ACHN (cell line): ENCODE measurements around the gene TEX14.

ENCODE experiments used
- DNase-seq: peaks from one replicate; pipeline ENCODE4 v3.0.0-alpha.2; 2015
- in situ Hi-C: cut with HindIII; loops from 2 replicates; pipeline ENCODE4 v1.10.0; 2017; ENCODE audit warnings: low sequenced_read_pairs, low pct_ligation_motif_present, low pct_unique_long_range_greater_than_20kb

Gene TEX14

DNA sequence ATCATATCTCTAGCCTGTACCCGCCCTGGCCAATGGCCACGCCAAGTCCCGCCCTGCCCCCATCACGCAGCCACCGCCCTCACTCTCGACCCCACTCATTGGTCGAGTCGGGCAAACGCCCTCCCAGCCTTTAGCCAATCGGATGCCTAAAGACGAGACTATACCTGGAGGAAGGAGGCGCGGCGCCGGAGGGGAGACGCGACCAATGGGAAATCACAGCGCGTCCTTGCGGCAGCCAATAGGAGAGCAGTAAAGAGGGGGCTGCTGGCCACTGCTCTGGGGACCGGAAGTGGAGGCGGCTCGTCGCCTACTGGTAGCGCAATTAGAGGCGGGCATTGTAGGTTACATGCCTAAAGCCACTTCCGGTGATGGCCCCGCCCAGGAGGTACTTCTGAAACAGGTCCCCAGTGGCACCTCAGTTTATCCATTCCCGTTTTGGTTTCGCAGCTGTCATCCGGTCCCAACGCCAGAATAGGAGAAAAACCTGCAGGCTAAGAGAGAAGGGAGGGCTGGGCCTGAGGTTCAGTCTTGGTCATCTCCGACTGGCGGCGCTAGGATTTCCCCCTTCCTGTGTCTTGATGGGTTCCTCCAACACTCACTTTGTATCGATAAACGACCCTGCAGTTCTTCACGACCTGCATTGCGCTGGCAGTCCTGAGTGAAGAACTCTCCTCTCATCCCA is 173.8 kb downstream of the TEX14 start:
- in situ Hi-C loops, result no loop called here

DNA sequence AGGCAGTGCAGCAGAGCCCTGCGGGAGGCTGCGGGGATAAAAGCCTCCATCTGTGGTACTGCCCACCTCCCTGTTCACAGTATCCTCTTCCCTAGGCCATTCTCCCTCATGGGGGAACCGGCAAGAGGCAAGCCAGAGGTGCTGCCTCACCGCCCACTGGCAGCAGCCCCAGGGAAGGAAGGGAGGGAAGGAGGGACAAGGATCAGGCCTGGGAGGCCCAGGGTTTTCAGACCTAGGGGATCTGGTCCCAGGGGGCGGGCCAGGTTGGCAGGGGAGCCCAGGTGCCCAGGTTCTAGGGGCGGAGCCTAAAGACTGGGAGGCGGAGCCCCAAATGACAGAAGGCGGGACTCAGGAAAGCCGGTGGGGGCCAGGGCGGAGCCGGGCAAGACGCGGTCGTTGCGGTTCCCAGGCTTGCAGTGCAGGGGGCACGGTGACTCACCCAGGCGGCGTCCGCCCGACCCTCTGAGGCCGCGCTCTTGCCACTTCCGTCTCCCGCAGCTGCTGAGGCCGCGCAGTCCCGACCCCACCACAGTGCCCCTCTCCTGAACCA is 174.4 kb downstream of the TEX14 start:
- DNase-seq, result no peak
- in situ Hi-C loops, result no loop called here

More for the DNA sequence above, 173.8 kb downstream of the TEX14 start:
- peak; percentile 100 for DNase-seq

DNA sequence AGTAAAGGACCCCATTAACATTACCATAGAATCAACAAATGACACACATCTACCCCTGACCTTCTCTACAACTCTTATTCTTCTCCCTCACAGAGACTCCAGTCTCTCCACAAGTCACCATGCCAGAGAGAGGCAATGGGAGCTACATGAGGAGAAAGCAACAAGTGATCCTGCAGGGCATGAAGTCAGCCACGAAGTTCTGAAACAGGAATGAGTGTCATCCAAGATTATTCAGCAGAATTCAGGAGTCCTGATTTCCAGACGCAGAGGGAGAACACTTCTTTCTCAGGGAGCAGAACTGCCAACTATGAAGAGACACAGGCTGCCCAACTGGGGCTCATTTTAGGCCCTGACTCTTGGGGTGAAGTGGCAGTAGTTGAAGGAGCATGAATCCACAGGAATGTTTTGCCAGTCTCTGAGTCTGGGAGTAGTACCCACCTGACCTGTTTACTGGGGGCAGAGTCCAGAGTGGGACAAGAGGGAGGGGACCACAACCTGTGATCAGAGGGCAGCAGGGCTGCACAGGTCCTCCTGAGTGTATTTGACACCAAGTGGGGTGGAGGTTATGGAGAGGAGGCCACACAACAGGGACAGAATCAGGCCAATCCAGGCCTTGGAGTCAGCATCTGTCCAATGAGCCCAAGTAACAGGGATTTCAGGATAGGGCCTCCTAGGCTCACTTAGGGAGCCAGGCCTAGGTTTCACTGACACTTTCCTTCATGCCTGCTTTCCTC is 175.0 kb downstream of the TEX14 start:
- in situ Hi-C loops, result no loop called here
- no peak for DNase-seq

DNA sequence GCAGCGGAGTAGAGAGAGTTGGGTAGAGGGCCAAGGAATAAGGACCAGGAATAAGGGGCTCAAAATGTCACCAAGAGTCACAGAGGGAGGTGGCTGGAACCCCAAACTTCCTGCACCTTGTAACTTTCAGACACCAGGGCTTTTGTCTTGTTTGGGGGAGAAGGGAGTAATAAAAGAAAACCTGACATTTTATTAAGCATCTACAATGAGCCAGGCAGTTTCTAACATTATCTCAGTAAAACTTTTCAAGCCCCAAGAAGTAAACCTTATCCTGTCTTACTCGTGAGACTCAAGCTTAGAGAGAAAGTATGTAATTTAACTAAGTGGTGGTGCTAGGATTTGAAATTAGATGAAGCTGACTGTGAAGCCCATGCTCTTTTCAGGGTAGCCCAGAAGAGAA is 176.6 kb downstream of the TEX14 start:
- in situ Hi-C loops, result no loop called here
- no peak for DNase-seq

DNA sequence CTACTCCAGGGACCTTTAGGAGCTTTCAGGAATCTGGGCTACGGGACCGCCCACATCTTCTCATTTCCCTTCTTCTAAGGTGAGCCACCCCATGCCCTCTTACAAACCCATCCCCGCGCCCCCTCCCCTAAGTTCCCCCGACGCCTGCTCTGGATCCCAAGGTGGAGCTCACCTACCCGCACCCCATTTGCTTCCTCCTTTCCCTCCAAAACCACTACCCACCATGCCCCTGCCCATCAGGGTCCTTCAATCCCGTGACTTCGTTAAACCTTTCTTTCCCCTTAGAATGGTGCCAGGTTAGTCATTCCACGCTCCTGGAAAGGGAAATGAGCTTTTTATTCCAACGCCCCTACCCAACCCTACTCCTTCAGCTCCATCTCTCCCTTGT is 177.1 kb downstream of the TEX14 start:
- in situ Hi-C loops, result no loop called here
- no peak for DNase-seq

DNA sequence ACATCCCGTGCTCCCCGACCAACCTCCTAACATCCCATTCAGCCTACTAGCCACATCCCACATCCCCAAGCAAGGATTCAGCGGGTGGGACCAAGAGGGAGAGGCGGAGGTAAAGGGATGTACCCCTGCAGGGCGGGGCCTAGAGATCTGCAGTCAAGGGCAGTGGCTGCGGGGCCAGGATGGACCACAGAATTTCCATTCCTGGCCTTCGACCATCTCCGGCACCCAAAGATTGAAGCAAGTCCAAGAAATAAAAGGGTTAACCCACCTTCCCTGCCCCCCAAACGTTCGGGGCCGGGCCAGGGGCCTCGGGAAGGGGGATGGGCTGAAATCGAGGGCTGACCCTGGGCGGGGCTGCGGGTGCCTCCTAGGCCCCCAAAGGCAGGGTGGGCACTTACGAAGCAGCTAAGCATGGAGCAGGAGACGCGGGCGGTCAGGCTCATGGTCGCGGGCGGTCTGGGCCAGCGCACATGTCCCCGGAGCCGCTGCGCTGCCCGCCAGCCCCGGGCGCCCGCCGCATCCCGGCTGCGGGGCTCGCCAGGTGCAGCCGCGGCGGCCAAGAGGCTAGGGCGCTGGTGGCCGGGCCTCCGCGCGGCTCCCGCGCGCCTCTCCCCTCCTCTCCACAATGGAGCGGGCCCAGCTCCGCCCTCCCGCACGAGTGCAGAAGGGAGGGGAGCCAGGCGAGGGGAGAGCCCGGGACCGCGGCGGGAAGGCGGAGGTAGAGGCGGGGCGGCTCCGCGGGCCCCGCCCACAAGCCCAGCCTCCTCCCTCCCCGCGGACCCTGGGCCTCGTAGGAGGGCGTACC is 177.7 kb downstream of the TEX14 start, which contains the start of gene MTMR4:
TSS of gene MTMR4 (minus strand) at position 674 of the 805 bp plus-strand sequence. CDS start at position 443, 231 bp downstream.
- peak; percentile 88 for DNase-seq
- in situ Hi-C loops, result no loop called here

DNA sequence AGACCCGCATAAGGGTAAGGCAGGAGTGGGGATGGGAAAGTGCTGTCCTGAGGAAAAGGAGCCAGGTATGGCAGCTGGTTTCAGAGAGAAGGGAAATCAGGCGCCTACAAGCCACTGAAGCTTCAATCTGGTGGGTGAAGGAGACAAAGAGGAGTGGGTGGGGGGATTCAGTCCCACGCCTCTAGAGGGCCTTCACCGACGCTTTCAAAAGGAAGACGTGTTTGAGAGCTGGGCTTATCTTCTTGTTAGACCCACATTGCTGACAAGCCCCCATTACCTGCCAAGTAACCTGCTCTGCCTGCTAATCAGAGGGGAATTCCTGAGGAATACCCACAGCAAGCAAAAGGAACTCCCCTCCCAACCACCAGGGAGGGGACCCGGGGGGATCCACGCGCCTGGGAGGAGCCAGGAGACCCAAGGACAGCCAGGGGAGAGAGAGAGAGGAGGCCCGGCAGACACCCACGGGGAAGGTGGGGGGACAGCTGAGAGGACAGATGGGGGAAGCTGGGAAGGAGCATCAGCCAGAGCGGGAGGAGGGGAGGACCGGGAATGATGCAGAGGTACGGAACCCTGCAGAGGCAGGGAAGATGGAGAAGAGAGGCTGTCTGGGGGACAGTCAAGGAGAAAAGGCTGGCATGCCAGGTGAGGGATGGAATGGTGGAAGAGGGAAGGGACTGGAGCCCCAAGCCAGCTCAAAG is 178.4 kb downstream of the TEX14 start:
- DNase-seq, result no peak
- in situ Hi-C loops, result no loop called here

DNA sequence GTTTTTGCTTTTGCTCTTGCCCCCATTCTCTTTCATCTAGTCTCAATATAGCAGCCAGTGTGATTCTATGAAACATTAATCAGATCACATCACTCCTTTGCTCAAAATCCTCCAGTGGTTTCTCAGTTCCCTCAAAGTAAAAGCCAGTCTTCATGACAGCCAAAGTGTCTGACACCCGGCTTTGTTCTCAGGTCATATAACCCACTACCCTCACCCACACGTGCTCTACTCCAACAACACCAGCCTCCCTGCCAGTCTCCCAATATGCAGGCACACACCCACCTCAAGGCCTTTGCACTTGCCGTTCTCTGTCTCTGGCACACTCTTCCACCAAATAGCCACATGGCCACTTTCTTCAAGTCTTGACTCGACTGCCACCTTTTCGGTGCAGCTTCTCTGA is 181.8 kb downstream of the TEX14 start:
- in situ Hi-C loops, result no loop called here
- DNase-seq, result no peak

DNA sequence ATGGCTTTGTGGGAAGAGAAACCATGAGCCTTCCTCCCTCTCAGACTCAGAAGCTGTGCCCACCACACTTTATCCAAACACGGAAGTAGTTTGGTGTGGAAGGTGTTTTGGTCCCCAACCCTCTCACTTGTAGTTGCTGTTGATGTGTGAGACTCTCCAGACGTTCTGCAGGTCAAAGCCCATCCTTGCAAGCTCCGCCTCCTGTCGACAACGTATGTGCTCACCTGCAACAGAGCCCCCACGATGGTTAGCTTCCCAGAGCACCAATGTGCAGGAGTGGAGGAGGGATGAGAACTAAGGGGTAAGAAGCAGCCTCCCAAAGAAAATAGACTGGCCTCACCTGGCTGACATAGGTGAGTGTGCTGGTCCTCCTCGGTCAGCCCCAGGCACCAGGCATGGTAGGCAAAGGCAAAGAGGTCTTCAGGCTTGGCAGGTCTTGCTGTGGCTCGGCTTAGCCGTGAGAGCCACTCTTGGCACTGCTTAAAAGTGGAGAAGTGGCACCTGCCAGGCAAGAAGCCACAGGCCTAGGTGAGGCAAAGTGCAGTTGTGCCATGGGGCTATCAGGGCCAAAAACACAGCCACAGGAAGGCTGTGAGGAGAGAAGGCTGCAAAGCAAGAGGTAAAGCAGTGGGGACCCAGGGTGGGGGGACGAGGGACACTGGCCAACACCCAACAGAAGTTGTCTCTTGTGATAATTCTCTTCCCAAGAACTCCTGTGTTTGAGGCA is 183.3 kb downstream of the TEX14 start:
- DNase-seq, result no peak

DNA sequence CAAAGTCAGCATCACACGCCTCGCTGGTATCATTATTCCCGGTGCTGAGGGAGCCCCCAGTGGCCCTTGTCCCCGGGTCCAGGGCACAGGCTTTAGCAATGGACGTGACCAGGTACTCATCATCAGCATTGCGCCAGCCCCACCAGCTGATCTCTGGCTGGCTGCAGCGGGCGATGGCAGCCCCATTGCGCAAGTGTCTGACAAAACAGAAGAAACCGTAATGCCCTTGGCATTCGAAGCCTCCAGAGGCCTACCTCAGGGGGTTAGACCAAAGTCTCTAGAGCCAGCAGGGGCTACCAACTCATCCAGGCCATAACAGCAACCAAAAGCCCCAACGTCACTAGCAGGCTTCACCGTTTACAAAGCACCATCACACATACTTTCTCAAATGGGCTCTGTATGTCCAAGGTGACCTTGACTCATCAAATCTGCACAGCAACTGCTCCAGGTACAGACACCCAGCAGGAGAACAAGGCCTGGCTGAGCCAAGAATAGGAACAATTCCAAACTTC is 184.7 kb downstream of the TEX14 start:
- in situ Hi-C loops, result no loop called here
- DNase-seq, result no peak

More for the DNA sequence above, 183.3 kb downstream of the TEX14 start:
- in situ Hi-C loops, result no loop called here
